Measurements from ENCODE around the gene MAB21L2.

GRCh38 chr4:150569384-150569987 lies 12.5 kb upstream of the MAB21L2 start:
- TF ChIP-seq CTCF (IDR thresholded peaks at IDR 0.05; ENCODE audit: low read length) (no peak), EZH2 (optimal IDR thresholded peaks at IDR 0.05; ENCODE audit: low read depth, low read length) (no peak)

Data from MM.1S (cell line).